HG03045 (cell line): ENCODE results near the gene TVP23B.
A peak's percentile ranks its signal among the peaks of the same experiment; 100 is the strongest.
"Not testable (repeated sequence)": the region's sequence is repeated elsewhere in the genome, so short reads cannot be mapped to it uniquely, and the experiment has no call there.

ENCODE experiments used
- ATAC-seq: cut with Tn5 transposase; IDR thresholded peaks from one replicate; pipeline ENCODE4 v1.9.1; 2021; ENCODE audit warnings: mild to moderate bottlenecking, moderate library complexity; ENCODE audit not compliant: unreplicated experiment

The TVP23B gene

DNA sequence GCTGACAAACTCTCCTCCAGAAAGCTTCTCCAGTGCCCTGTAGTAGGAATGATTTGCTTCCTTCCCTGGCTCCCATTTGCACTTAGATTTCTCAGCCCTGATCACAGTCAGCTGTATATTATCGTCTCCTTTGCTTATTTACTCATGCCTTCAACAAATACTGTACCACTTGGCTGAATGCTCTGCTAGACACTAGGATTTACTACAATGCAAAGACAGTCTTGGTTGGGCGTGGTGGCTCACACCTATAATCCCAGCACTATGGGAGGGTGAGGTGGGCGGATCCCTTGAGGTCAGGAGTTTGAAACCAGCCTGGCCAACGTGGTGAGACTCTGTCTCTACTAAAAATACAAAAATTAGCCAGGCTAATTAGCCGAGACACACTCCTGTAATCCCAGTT, 5.9 kb downstream of the TVP23B start:
- ATAC-seq, result not testable (repeated sequence)

GRCh38 chr17:18791402-18791801, 10.4 kb downstream of the TVP23B start:
- not testable (repeated sequence) for ATAC-seq

GRCh38 chr17:18794841-18795240, 13.9 kb downstream of the TVP23B start:
- ATAC-seq, result not testable (repeated sequence)

GRCh38 chr17:18796887-18797286, 15.9 kb downstream of the TVP23B start:
- ATAC-seq, result not testable (repeated sequence)

- ATAC-seq, result not testable (repeated sequence)
Observed at GRCh38 chr17:18803458-18804245, 22.7 kb downstream of the TVP23B start.

GRCh38 chr17:18815924-18816323, 34.9 kb downstream of the TVP23B start:
- ATAC-seq, result not testable (repeated sequence)

GRCh38 chr17:18816489-18817371, 35.7 kb downstream of the TVP23B start:
- not testable (repeated sequence) for ATAC-seq

DNA sequence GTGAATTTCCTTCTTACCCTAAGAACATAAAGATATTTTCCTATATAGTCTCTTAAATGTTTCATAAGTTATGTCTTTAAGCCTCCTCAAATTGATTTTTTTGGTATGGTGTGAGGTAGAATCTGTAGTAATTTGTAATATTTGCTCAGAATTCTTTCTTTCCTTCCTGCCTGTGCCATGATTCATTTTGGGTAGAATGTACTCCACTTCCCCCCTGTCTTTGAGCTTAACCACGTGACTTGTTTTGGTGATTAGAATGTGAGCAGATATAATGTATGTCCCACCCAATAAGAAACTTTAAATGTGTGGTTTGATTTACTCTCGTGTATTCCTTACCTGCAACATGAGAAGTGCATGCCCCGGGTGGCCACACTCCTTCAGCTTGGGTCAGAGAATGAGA, 40.4 kb downstream of the TVP23B start:
- not testable (repeated sequence) for ATAC-seq

DNA sequence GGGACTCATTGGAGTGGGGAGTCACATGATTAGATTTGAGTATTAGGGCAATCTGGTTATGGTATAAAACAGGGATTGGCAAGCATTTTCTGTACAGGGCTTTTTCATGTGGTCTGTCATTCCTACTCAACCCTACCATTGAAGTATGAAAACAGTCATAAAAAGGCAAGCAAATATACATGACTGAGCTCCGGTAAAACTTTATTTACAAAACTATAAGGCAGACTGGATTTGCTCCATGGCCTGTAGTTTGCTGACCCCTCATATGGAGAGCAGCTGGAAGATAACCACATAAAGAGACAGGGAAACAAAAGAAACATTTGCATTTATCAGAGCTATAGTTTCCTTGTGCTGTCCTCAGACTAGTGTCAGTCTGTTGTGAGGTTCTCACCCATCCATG, 46.6 kb downstream of the TVP23B start:
- ATAC-seq, result not testable (repeated sequence)

DNA sequence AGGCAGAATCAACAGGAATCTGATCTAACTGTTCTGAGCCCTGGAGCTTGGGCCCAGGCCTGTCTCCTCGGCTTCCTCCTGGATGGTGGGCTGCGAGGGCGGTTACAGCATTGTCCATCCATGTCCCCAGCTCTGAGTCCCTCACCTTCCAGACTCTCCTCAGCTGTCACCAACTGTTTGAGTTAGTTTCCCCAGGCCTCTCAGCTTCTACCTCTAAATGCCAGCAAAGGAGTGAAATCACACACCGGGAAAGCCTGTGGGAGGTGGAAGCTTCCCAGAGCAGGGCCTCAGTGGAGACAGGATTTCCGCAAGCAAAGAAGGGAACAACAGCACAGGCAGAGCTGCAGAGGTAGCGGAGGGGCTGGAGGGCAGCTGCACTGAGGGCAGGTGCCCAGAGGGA, 67.5 kb downstream of the TVP23B start:
- no peak for ATAC-seq

DNA sequence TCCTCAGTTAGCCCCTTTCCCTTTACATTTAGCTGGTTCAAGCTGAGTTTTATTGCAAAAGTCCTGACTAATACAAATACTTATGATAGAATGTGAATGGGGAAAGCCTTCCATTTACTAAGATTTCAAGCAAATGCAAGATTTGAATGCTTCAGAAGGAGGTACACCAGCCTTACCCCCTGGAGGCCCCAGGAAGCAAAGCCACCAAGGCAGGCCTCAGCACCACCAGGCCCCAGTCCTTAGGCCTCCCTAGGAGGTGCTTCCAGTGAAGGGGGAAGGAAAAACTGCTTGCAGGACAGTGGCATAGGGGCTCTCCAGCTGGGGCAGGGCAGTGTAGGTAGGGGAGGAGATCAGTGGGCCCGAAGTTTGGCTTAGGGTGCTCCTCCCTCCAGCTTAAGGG, 69.7 kb downstream of the TVP23B start:
- ATAC-seq, result no peak

- ATAC-seq, result no peak
Observed at GRCh38 chr17:18851201-18851600, 70.2 kb downstream of the TVP23B start.

DNA sequence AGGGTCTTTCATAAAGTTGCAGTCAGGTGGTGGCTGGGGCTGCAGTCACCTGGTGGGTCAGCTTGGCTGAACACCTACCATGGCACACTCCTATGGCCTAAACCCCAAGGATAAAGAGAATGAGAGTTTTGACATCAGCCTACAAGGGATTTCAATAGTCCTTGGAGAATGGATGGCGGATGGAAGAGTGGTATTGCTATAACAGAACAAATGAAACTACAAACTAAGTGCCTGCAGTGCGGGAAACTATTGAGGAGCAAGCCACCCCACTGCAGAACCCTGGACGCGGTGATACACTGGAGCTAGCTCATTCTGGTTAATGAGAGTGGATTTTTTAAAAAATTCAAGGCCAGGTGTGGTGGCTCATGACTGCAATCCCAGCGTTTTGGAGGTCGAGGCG, 74.0 kb downstream of the TVP23B start:
- no peak for ATAC-seq

DNA sequence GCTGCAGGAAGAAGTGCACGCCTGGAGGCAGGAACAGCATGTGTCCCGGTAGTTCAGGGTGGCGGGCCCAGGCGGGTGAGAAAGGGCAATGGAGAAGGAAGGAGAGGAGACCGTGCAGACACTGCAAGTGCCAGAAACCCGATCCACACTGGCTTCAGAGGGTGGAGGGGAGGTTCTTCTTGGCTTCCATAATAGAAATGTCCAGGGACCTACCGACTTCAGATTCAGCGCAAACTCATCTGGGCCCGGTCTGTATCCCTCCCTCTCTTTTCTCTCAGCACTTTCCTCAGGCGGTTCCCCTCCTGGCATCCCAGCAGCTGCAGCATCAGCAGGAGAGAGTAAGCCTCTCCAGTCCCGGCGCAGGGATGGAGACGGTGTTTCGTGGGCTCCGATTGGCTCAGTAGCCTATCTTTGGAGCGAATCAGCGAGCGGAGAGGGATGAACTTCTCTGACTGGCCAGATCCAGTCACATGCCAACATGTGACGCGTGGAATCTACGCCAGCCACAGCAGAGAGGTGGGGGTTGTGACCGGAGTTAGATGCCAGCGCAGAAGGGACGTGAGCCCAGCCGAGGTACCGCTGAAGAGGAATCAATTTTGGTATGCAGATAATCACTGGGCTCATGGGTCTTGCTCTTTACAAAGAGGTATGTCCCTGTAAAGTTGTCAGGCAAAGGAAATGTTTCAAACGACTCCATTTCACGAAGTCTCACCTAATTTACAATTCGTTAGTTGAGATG, 75.0 kb downstream of the TVP23B start:
- ATAC-seq, result peak; percentile 74
